ENCODE data around the gene NIPAL3. TPM values are rescaled to one million over a fixed set of nuclear protein-coding genes. Genes with fewer than 3 reads are reported as not detected.

NIPAL3 gene
- total RNA-seq, 4 donors from 2014 or later = 22.3 to 45.7 (median 35.6) TPM

GRCh38 chr1:24437631-24438396 lies 22.2 kb downstream of the NIPAL3 start:
- Histone ChIP-seq H3K9me3 (no peaks in the 10 kb centered on the region), H3K36me3 (peaks cover 0 to 28% of the 10 kb centered on the region in 2 donors), H3K4me1 (peaks cover 0 to 27% (median under 1%) of the 10 kb centered on the region in 3 donors), H3K4me3 (no peak overlapping the region), H3K27me3 (no peaks in the 10 kb centered on the region), H3K27ac (peak overlapping the region in 3 of 4 donors; percentile 36 to 63 (median 48))
- 40 to 67% methylated on average over 3 to 4 of the region's 9 CpGs for WGBS, 2 donors (ENCODE audit: low coverage in 1 of 2)
- TF ChIP-seq, protein P1, sequence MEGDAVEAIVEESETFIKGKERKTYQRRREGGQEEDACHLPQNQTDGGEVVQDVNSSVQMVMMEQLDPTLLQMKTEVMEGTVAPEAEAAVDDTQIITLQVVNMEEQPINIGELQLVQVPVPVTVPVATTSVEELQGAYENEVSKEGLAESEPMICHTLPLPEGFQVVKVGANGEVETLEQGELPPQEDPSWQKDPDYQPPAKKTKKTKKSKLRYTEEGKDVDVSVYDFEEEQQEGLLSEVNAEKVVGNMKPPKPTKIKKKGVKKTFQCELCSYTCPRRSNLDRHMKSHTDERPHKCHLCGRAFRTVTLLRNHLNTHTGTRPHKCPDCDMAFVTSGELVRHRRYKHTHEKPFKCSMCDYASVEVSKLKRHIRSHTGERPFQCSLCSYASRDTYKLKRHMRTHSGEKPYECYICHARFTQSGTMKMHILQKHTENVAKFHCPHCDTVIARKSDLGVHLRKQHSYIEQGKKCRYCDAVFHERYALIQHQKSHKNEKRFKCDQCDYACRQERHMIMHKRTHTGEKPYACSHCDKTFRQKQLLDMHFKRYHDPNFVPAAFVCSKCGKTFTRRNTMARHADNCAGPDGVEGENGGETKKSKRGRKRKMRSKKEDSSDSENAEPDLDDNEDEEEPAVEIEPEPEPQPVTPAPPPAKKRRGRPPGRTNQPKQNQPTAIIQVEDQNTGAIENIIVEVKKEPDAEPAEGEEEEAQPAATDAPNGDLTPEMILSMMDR (IDR thresholded peaks at IDR 0.05) = no peak
- TF ChIP-seq EP300 (IDR thresholded peaks at IDR 0.05) (no peak), POLR2AphosphoS5 (IDR thresholded peaks at IDR 0.05) (no peak), POLR2A (IDR thresholded peaks at IDR 0.05) (no peak)
- no peak for ATAC-seq

GRCh38 chr1:24438423-24438901 lies 22.9 kb downstream of the NIPAL3 start:
- peak overlapping the region in 3 of 4 donors; percentile 36 to 63 (median 48) for H3K27ac ChIP-seq
- 43% methylated on average over 2 of the region's 9 CpGs; no CpG with 5 or more reads in 1 of the 2 donors for WGBS, 2 donors (ENCODE audit: low coverage in 1 of 2)
- peaks cover 0 to 28% of the 10 kb centered on the region in 2 donors for H3K36me3 ChIP-seq
- peak; percentile 86 for ATAC-seq
- H3K27me3 ChIP-seq = no peaks in the 10 kb centered on the region
- H3K4me1 ChIP-seq = peaks cover 0 to 34% (median 7%) of the 10 kb centered on the region in 3 donors
- TF ChIP-seq POLR2A (IDR thresholded peaks at IDR 0.05) = no peak
- no peak for TF ChIP-seq EP300 (IDR thresholded peaks at IDR 0.05)
- TF ChIP-seq, protein P1 (IDR thresholded peaks at IDR 0.05) = no peak
- TF ChIP-seq POLR2AphosphoS5 (IDR thresholded peaks at IDR 0.05) = no peak
- H3K4me3 ChIP-seq = no peak overlapping the region
- H3K9me3 ChIP-seq = no peaks in the 10 kb centered on the region

- ATAC-seq = no peak
- no peaks in the 10 kb centered on the region for H3K9me3 ChIP-seq
- H3K4me3 ChIP-seq = no peak overlapping the region
- H3K4me1 ChIP-seq = peaks cover 0 to 35% (median 8%) of the 10 kb centered on the region in 3 donors
- H3K27me3 ChIP-seq = no peaks in the 10 kb centered on the region
- peaks cover 0 to 39% of the 10 kb centered on the region in 2 donors for H3K36me3 ChIP-seq
- TF ChIP-seq, protein P1 (IDR thresholded peaks at IDR 0.05) = no peak
- TF ChIP-seq POLR2AphosphoS5 (IDR thresholded peaks at IDR 0.05) (no peak), EP300 (IDR thresholded peaks at IDR 0.05) (no peak), POLR2A (IDR thresholded peaks at IDR 0.05) (no peak)
- whole genome bisulfite sequencing, 2 donors (ENCODE audit: low coverage in 1 of 2) = 67% methylated on average over 1 of the region's 2 CpGs; no CpG with 5 or more reads in 1 of the 2 donors
- H3K27ac ChIP-seq = no peak overlapping the region
These were observed 24.8 kb downstream of the NIPAL3 start for GRCh38 chr1:24440436-24440835.

GRCh38 chr1:24441480-24441879 lies 25.9 kb downstream of the NIPAL3 start:
- no peaks in the 10 kb centered on the region for H3K9me3 ChIP-seq
- TF ChIP-seq POLR2A (IDR thresholded peaks at IDR 0.05) (no peak), EP300 (IDR thresholded peaks at IDR 0.05) (no peak), POLR2AphosphoS5 (IDR thresholded peaks at IDR 0.05) (no peak)
- TF ChIP-seq, protein P1 (IDR thresholded peaks at IDR 0.05) = no peak
- 90% methylated on average over 2 of the region's 7 CpGs; no CpG with 5 or more reads in 1 of the 2 donors for WGBS, 2 donors (ENCODE audit: low coverage in 1 of 2)

More at GRCh38 chr1:24441480-24441879, 25.9 kb downstream of the NIPAL3 start:
- H3K4me3 ChIP-seq = no peak overlapping the region
- H3K27me3 ChIP-seq = no peaks in the 10 kb centered on the region
- no peak overlapping the region for H3K27ac ChIP-seq
- ATAC-seq = no peak
- peaks cover 0 to 45% of the 10 kb centered on the region in 2 donors for H3K36me3 ChIP-seq
- peaks cover 0 to 35% (median 8%) of the 10 kb centered on the region in 3 donors for H3K4me1 ChIP-seq

Data from gastroesophageal sphincter (tissue), 4 donors.